HG03378 (cell line): Measurements from ENCODE around the gene CANT1.
"Not testable (repeated sequence)": the region's sequence is repeated elsewhere in the genome, so short reads cannot be mapped to it uniquely, and the experiment has no call there.

Experiments
- ATAC-seq: cut with Tn5 transposase; IDR thresholded peaks from one replicate; pipeline ENCODE4 v1.9.1; 2021; ENCODE audit warnings: mild to moderate bottlenecking, moderate library complexity; ENCODE audit not compliant: unreplicated experiment

The CANT1 gene

GRCh38 chr17:79043931-79044320 lies 34.4 kb upstream of the CANT1 start:
- no peak for ATAC-seq

DNA sequence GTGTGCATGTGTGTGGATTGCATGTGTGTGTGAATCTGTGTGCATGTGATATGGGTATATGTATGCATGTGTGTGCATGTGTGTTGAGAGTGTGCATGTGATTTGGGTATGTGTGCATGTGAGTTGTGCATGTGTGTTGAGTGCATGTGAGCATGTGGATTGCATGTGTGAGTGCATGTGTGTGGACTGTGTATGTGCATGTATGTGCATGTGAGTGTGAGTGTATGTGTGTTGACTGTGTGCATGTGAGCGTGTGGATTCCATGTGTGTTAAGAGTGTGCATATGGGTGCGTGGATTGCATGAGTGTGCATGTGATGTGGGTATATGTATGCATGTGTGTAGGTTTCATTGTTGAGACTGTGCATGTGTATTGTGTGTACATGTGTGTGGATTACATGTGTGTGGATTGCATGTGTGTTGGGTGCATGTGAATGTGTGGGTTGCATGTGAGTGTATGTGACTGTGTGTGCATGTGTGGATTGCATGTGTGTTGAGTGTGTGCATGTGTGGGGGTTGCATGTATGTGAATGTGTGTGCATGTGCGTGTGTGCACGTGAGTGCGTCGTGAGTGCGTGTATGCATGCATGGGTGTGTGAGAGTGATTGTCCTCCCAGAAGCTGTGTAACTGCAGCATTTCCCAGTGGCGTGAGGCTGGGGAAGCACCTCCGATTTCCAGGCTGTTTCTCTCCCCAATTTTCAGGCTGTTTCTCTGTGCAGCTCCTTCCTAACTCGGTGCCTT lies 33.8 kb upstream of the CANT1 start:
- no peak for ATAC-seq

GRCh38 chr17:79042421-79043190 lies 33.0 kb upstream of the CANT1 start:
- ATAC-seq: no peak

GRCh38 chr17:79041723-79042420 lies 32.3 kb upstream of the CANT1 start:
- no peak for ATAC-seq

DNA sequence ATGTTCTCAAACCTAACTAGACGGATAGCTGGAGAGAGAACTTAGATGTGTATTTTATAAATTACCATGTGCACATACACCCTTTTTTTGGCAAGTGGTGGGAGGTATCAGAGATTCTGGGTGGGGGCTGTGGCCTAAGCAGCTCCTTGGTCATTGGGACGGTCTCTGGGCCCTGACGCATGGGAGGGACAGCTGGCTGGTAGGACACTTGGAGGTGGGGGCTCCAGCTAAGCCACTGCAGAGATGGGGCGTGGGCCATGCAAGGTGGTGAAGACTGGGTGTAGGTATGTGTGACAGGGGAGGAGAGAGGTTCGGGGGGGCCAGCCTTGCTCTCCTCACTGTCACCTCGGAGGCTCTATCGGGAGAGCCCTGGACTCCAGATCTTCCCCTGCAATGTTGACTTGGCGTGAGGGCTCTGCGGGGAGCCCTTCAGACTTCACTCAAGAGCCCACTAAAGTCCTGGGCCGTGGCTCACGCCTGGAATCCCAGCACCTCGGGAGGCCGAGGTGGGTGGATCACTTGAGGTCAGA lies 31.5 kb upstream of the CANT1 start:
- ATAC-seq: no peak

DNA sequence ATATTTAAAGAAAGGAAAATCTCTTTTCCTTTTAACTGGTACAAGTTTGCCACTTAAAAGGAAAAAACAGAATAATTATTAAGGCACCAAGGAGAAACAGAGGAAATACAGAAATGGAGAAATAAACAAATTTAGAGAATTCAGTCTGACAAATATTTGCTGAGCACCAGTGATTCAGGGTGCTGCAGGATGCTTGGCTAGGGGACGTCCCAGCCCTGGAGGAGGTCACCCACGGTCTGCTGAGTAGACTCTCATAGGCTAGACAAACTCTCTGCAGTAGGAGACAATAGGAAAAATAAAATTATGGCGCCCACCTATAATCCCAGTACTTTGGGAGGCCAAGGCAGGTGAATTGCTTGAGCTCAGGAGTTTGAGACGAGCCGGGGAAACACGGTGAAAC lies 30.3 kb upstream of the CANT1 start:
- no peak for ATAC-seq

DNA sequence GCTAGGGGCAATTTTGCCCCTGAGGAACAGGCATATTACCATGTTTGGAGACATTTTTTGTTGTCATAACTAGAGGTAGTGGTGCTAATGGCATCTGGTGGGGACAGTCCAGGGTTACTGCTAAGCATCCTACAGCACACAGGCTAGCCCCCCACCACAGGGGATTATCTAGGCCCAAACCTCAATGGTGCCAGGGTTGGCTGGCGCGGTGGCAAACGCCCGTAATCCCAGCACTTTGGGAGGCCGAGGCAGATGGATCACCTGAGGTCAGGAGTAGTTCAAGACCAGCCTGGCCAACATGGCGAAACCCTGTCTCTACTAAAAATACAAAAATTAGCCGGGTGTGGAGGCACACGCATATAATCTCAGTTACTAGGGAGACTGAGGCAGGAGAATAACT lies 29.6 kb upstream of the CANT1 start:
- ATAC-seq: no peak

- ATAC-seq: no peak
These were observed 29.1 kb upstream of the CANT1 start for GRCh38 chr17:79038545-79039135.

GRCh38 chr17:79036596-79036995 lies 27.0 kb upstream of the CANT1 start:
- no peak for ATAC-seq

DNA sequence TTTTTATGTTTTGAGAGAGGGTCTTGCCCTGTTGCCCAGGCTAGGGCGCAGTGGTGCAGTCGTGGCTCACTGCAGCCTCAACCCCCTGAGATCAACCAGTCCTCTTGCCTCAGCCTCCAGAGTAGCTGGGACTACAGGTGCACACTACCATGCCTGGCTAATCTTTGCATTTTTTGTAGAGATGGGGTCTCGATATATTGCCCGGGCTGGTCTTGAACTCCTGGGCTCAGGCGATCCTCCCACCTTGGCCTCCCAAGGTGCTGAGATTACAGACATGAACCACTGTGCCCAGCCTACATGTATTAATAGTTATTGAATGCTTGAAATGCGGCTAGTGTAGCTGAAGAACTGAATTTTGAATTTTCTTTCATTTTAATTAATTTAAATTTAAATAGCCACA lies 26.6 kb upstream of the CANT1 start:
- no peak for ATAC-seq

DNA sequence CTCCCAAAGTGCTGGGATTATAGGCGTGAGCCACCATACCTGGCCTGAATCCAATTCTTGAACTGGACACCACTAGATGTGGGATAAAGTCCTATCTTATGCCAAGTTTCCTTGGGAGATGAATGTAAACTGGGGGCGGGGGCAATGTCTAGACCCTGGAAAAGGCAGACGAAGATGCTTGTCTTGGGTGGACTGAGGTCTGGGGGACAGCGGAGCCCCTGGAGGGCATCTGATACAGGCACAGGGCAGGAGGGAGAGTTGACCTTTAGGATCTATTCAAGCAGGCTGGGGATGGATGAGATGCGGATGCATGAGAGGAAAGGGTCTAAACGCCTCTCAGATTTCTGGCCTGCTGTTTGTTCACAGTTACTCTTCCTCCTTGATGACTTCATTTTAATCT lies 26.1 kb upstream of the CANT1 start:
- no peak for ATAC-seq

- ATAC-seq: no peak
These were observed 25.4 kb upstream of the CANT1 start for GRCh38 chr17:79034931-79035485.

- no peak for ATAC-seq
These were observed 24.4 kb upstream of the CANT1 start for GRCh38 chr17:79033741-79034501.

DNA sequence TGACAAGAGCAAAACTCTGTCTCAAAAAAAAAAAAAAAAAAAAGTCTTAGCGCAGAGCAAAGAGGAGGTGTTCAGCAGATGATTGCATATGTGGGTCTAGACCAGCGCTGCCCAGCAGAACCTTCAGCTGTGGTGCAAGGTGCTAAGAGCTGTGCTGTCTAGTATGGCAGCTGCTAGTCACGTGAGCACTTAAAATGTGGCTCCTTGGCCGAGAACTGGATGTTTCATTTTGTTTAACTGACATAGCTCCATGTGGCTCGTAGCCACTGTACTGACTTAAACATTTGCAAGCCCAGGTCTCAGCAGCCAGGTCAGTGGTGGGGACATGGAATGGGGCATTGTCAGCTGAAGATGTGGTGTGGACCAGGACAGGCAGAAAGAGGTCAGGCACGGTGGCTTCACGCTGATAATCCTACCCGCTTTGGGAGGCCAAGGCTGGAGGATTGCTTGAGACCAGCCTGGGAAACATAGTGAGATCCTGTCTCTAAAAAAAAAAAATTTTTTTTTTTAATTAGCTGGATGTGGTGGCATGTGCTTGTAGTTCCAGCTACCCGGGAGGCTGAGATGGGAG lies 23.6 kb upstream of the CANT1 start:
- ATAC-seq: no peak

DNA sequence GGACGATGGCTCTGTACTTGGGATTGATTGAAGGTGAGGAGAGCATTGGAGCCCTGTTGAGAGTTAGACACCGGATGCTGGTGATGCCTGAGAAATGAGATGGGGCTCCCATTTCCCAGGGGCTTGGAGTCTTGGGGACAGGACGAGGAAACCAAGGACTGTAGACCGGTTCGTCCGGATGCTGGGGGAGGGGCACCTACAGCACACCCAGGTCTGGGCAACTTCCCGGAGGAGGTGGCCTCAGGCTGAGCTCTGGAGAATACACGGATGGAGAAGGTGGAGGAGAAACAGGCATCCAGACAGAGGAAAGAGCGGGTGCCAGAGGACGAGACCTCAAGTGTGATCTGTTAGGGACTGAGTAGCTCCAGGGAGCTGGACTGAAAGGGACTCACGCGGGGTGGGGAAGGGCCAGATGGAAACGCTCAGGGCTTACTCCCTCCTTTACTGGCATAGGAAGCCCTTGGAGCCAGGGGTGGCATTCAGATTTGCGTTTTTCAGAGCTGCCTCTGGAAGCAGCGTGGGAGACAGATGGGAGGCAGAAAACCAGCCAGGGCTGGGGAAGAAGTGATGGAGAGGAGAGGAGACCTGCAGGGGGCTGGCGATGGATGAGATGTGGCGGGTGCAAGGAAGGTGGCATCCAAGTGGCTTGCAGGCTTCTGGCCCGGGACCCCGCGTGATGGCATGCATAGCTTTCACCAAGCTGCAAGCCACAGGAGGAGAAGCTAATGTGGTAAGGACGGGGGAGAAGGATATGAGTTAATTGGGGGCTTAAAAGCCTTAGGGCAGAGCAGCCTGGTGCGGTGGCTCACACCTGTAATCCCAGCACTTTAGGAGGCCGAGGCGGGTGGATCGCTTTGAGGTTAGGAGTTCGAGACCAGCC lies 22.7 kb upstream of the CANT1 start:
- ATAC-seq: no peak

GRCh38 chr17:79030636-79031035 lies 21.1 kb upstream of the CANT1 start:
- ATAC-seq: not testable (repeated sequence)

DNA sequence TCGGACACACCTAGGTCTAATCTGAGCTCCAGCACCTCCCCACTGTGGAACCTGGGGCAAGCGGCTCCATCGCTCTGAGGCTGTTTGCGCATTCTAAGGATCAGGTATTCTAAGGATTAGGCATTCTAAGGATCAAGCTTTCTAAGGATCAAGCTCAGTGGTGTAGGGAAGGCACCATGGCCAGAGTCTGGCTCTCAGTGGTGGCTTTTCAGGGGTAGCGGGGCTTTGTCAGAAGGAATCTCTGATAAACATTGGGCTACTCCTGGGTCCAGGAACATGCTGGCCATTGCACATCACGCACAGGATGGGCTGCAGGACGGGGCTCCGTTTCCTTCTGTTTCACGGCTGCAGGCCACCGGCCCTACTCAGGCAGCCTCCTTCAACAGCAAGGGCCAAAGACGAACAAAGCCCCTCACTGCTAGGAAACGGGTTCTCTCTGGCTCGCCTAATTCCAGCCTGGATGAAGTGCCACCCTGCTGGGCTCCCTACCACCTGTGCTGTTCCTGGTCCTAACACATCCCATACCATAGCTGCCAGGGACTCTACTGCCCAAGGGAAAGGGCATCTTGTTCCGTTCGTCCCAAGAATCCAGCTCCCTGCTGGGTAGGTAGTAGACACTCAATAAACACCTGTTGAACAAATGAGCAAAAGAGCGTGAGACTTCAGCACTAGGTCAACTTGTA lies 19.9 kb upstream of the CANT1 start:
- ATAC-seq: no peak
